ENCODE measurements around the gene SPTB.

DNA sequence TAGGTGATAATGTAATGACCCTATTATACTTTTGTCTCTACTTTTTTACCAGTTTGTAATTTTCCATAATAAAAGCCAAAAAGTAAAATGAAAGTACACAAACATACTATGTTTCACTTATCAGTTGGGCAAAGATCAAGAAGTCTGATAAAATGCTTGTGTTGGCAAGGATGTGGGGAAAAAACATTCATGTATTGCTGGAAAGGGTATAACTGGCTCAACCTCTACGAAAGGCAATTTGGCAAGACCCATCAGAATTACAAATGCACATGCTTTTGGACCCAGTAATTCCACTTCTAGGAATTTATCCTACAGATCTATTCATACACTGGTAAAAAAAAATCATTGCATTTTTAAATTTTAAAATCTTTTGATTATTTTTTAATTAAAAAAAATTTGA lies 68.0 kb downstream of the SPTB start:
- TF ChIP-seq POLR2A (IDR thresholded peaks at IDR 0.05; ENCODE audit: low read length) (no peak), GATA1 (IDR thresholded peaks at IDR 0.05; ENCODE audit: low read depth, low read length) (no peak)
